GM12872 (cell line): ENCODE measurements around the gene DMD.

Experiments used
- CTCF ChIP-seq: IDR thresholded peaks from 3 replicates; pipeline ENCODE4 v1.5.1; 2011; ENCODE audit warnings: low read depth, mild to moderate bottlenecking, low read length, moderate library complexity; ENCODE audit not compliant: insufficient read depth

DMD gene

GRCh38 chrX:31337332-31337731, 1874.0 kb downstream of the DMD start:
- no peak for TF ChIP-seq CTCF

- no peak for TF ChIP-seq CTCF
Observed at GRCh38 chrX:31336419-31336818, 1874.9 kb downstream of the DMD start.

GRCh38 chrX:31334997-31335396, 1876.4 kb downstream of the DMD start:
- no peak for TF ChIP-seq CTCF

GRCh38 chrX:31333165-31333831, 1878.1 kb downstream of the DMD start:
- TF ChIP-seq CTCF: no peak

- TF ChIP-seq CTCF: no peak
Observed at GRCh38 chrX:31331928-31332327, 1879.4 kb downstream of the DMD start.

GRCh38 chrX:31331015-31331414, 1880.3 kb downstream of the DMD start:
- no peak for TF ChIP-seq CTCF

GRCh38 chrX:31329298-31329697, 1882.1 kb downstream of the DMD start:
- no peak for TF ChIP-seq CTCF

- TF ChIP-seq CTCF: no peak
Observed at GRCh38 chrX:31323658-31324057, 1887.7 kb downstream of the DMD start.
